NCI-H510A treated with DMSO at 0.1 percent for 48 hours (cell line): ENCODE results near the gene SERPINI1.
"Not testable (repeated sequence)": the region's sequence is repeated elsewhere in the genome, so short reads cannot be mapped to it uniquely, and the experiment has no call there.

Experiments used
- DNase-seq: peaks from one replicate; lab custom pipeline; 2025; lab: John Stamatoyannopoulos, UW

Gene SERPINI1

GRCh38 chr3:167787440-167787839 lies 51.9 kb downstream of the SERPINI1 start:
- no peak for DNase-seq

GRCh38 chr3:167798443-167798842 lies 62.9 kb downstream of the SERPINI1 start:
- no peak for DNase-seq

DNA sequence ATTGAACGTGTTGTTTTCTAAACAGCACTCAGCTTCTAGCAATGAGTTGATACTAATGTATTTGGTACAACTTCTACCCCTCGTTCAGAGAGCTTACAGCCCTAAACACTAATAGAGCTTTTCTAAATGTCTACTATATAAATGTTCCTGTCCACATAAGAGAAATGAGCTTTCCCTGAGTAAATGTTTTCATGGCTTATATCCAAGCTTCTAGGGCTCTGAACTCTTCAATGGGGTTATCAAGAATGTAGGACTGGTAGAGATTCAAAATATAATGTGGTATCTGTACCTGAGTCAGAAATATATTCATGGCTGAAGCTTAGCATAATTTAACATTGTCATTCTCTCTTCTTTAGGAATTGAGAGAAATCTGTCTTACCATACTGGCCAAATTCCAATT lies 73.4 kb downstream of the SERPINI1 start:
- no peak for DNase-seq

DNA sequence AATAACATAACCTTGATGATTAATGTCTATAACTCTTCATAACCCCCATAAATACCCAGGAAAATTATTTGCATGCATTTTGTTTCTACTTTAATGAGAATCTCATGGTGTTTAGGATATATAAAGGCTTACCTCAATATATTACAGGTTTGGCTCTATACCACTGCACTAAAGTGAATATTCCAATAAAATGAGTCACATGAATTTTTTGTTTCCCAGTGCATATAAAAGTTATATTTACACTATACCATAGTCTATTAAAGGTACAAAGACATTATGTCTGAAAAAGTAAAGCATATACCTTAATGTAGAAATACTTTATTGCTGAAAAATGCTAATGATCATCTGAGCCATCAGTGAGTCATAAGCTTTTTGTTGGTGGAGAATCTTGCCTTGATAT lies 74.7 kb downstream of the SERPINI1 start:
- DNase-seq: no peak

- no peak for DNase-seq
Observed at GRCh38 chr3:167811031-167811430, 75.5 kb downstream of the SERPINI1 start.

- DNase-seq: no peak
Observed at GRCh38 chr3:167813169-167814123, 77.9 kb downstream of the SERPINI1 start.

DNA sequence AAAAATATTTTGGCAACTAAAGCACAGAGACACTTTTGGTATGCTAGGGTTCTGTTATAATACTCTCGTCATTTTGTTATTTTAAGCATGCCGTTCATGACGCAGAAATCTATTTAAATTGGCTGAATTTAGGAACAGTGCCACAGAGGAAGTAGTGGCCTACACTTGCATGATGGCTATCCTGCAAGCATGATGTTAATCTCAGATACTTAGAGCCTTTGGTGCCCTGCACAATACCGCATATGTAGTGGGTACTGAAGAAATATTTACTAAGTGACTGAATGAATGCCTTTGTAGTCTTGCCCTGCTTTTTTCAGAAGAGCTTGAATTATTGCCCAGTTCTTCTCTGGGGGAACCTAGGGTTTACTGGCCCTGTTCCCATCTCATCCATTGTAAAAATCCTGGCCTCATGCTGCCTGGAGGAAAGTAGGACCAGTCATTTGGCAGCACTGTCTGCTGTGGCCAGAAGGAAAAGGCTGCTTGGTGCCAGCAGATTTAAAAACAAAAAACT lies 79.0 kb downstream of the SERPINI1 start:
- DNase-seq: no peak

DNA sequence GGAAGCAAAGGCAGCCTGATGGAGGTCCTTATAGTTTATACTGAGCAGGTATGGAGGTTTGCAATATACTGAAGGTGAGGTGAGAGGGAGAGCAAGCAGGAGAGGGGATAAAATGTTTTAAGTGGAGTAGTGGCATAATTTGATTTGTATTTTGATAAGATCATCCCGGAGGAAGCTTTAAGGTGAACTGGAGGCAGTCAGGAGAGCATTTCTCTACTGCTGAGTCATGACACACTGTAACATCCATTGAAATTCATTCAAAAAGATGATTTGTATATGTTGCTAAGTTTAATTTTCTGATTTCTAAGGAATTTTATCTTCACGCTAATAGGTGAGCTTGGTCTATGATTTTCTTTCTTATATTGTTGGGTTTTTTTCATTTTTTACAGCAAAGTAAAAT lies 81.4 kb downstream of the SERPINI1 start:
- DNase-seq: no peak

GRCh38 chr3:167820102-167820865 lies 84.8 kb downstream of the SERPINI1 start:
- no peak for DNase-seq

- no peak for DNase-seq
Observed at GRCh38 chr3:167821248-167821805, 85.8 kb downstream of the SERPINI1 start.

DNA sequence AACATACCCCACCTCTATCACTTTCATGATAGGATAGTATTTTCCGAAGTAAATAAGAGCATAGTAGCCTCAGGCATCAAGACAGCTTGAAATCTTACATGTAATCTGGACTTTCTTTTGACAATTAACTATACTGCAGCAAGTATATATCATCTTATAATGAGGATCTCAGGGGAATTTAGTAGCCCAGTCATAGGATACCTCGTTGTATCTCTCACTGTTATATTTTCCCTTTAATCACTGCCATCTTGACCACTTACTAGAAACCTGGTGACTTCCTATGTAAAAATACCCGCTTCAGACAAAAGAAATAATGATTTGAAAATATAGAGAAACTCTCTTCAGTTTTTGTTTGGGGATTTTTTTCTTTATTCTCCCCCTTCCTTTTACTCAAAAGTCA lies 88.2 kb downstream of the SERPINI1 start:
- DNase-seq: no peak

DNA sequence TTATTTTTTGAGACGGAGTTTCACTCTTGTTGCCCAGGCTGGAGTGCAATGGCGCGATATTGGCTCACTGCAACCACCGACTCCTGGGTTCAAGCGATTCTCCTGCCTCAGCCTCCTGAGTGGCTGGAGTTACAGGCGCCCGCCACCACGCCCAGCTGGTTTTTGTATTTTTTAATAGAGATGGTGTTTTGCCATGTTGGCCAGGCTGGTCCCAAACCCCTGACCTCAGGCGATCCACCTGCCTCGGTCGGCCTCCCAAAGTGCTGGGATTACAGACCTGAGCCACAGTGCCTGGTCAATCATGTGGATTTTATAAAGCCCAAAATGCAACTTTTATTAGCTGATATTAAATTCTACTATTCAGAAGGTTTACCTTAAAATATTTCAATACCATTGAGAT lies 92.1 kb downstream of the SERPINI1 start:
- DNase-seq: not testable (repeated sequence)

GRCh38 chr3:167829071-167829470 lies 93.5 kb downstream of the SERPINI1 start:
- DNase-seq: no peak

- DNase-seq: no peak
Observed at GRCh38 chr3:167830007-167830406, 94.5 kb downstream of the SERPINI1 start.

DNA sequence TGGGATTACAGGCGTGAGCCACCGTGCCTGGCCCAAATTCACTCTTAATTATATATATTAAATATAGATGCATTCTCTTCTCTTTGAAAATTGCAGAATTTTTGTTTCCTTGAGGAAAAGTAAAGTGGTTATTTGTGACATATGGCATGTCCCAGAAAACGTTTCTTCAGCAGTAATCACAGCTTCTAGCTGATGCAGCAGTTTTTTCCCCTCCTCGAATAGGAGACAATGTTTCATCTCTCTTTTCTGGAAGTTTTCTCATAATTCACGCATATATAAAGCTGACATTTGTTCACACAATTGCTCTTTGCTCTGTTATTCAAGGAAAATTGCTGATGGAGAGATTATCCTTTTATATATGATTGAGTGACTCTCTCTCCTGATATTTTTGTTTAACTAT lies 99.8 kb downstream of the SERPINI1 start:
- no peak for DNase-seq

DNA sequence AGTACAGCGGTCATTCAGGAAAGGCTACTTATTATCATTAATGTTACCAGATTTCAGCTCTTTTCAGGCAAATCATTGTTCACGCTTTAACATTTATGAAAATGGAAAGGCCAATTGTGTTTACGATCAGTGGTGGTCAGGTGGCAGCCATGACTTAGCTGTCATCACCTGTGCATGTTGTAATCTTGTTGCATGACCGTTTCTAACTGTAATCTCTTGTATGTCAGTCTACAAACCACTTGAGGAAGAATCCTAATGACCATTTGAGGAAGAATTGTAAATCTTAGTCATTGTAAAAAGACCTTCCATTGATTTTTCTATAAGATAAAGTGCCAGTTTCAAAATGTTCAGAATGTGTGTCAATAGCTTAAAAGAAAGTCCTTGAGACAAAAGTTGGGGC lies 100.4 kb downstream of the SERPINI1 start:
- DNase-seq: no peak

DNA sequence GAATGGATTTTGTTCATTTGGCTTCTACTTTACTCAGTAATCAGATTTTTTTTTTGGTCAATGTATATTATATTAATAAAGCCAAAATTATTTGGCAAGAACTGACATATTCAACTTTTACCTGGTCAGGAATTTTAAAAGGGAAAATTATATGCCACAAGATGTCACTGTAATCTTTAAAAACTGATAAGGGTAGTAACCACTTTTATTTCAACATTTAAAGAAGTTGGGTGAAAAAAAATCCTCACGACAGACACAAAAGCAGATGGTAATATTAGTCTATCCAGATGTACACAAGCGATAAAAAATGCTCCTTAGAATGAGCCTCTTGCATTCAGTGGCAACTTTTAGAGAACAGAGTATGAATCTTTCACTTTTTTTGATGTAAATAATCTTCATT lies 101.9 kb downstream of the SERPINI1 start:
- DNase-seq: no peak

- DNase-seq: no peak
Observed at GRCh38 chr3:167839460-167840134, 104.1 kb downstream of the SERPINI1 start.

DNA sequence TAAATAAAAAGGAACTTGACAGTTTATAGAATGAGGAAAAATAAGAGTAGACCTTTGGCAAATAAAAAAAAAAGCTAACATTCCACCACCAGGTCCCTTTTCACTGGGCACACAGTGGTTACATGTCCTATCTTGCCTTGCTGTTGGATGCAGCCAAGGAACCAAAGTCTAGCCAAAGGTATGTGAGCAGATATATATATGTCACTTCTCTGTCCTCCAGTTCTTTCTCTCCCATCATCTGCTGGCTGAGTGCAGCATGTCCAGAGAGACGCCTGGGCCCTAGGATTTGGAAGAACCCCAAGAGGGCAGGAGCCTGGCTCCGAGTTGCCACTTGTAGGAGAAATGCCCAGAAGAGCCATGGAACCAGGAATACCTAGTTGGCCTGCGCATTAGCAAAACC lies 104.7 kb downstream of the SERPINI1 start:
- DNase-seq: no peak

DNA sequence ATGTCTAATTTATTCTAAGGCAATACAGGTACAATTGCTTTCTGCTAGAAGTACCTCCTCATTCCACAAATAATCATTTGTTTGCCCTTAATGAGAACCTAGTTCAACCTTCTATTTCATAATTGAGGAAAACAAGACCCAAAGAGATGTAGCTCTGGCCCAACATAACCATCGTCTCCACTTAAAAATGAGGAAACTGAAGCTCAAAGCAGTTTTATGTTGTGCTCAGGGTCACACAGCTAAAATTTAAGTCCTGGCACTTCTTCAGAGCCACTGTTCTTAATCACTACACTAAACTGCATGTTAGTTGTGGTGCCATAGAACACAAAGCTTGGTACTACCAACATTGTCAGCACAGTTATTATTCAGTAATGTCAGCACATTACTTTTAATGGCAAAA lies 108.0 kb downstream of the SERPINI1 start:
- DNase-seq: no peak

DNA sequence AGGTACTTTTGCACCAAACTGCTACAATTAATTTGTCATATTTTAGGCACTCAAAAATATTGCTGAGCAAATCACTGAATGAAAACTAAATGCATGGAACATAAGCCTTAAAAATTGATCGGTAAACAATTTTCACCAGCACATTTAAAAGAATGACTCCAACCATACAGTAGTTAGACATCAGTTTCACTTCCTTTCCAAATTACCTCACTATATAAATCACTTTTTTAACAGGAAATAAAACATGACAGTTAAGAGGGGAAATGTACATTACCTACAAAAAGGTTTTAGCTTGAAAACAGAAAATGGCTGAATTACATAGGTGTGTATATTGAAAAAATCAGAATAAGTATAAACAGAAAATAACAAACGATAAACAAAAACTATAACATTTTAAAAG lies 108.4 kb downstream of the SERPINI1 start:
- DNase-seq: no peak

DNA sequence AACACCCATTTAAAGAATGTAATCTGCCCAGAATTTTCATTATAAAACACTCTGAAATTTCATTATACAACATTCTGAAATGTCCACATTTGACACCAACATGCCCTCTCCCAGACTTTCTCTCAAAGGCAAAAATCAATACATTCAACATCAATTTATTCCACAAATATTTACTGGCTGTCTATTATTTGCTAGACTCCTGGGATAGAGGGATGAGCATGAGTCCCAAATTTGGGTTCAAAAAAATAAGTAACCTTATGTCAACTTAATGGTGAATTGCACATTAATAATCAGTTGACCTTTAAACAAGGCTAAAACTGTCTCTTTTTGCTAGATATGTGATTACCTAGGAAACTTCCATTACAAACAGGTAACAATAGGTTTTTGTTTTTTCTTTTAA lies 109.0 kb downstream of the SERPINI1 start:
- no peak for DNase-seq
